Measurements from ENCODE around the gene KLRC3.
"Not testable (repeated sequence)": the region's sequence is repeated elsewhere in the genome, so short reads cannot be mapped to it uniquely, and the experiment has no call there.

KLRC3 gene

DNA sequence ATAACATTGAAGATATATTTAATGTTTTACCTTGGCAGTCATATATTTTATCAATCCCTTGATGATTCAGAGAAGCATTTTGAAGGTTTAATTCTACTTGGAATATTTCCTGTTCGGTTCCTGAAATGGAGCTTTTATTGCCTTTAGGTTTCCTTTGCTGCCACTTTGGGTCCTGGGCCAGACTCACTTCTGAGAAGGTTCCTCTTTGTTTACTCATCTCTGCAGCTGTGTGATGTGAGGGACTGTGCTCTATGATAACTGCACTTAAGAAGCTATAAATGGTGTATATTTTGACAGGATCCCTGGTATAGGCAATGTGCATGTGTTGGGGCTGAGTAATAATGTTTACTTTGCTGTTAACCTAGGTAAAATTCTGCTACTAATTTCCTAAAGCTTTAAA lies at the start of gene KLRC3:
TSS of gene KLRC3 (minus strand) at position 262 of the 400 bp plus-strand sequence. CDS start at position 217, 45 bp downstream.
- not testable (repeated sequence) for DNase-seq

DNA sequence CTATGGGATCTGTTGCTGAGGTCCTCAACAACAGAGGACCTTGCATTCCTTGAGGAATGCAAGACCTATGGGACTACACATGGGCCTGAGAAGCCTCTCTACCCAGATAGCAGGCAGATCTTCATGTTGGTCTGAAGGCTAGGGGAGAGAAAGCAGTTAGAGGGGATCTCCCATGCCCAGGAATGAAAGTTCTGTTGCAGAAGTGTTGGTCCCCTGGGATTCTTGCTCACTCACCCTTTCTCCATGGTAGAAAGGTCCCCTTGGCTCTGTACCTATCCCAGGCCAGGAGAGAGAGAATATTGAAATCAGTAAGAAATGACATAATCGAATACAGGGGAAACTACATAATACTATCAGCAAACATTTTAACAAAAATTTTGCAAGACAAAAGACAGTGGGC lies 49.3 kb upstream of the KLRC3 start:
- DNase-seq, result no peak

DNA sequence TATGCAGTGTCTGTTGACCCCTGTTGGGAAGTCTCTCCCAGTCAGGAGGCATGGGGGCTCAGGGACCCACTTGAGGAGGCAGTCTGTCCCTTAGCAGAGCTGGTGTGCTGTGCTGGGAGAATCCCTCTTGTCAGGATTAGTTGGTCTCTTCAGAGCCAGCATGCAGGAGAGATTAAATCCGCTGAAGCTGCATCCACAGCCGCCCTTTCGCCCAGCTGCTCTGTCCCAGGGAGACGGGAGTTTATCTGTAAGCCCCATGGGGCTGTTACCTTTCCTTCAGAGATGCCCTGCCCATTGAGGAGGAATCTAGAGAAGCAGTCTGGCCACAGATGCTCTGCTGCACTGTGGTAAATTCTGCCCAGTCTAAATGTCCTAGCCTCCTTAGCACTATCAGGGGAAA lies 45.9 kb upstream of the KLRC3 start:
- DNase-seq, result no peak

DNA sequence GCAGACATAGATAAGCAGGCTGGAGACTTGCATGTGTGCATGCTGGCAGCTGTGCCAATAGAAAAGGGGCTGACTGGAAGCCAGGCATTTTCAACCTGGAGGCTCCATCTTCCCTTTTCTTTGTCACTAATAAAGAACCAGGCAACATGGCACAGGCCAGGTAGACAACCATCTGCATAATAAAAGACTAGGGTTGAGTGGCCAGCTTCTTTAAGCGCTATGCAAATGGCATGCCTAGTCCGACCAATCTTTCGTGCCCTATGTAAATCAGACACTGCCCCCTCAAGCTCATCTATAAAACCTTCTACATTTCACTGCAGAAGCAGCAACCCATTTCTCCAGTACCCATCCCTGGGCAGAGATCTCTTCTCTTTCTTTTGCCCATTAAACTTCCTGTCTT lies 37.4 kb upstream of the KLRC3 start:
- DNase-seq, result no peak

DNA sequence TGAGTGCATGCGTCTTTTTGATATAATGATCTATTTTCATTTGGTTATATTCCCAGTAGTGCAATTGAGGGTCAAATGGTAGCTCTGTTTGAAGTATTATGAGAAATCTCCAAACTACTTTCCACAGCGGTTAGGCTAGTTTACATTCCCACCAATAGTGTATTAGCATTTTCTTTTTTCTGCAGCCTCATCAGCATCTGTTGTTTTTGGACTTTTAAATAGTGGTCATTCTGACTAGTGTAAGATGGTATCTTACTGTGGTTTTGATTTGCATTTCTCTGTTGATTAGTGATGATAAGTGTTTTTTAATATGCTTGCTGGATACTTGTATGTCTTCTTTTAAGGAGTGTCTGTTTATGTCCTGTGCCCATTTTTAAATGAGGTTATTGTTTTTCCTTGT lies 36.5 kb upstream of the KLRC3 start:
- no peak for DNase-seq

DNA sequence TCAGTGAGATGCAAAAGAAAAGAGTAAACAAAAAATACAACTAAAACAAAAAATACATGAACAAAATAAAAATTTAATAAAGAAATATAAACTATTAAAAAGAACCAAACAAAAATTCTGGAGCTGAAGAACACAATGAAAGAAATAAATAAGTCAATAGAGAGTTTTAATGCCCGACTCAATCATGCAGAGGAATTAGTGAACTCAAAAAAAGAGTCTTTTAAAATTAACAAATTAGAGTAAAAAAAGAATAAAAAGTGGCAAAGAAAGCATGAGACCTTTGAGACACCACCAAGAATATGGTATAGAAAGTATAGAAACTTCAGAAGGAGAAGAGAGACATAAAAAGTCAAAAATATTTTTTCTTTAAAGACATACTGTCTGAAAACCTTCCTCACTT lies 35.4 kb upstream of the KLRC3 start:
- no peak for DNase-seq

DNA sequence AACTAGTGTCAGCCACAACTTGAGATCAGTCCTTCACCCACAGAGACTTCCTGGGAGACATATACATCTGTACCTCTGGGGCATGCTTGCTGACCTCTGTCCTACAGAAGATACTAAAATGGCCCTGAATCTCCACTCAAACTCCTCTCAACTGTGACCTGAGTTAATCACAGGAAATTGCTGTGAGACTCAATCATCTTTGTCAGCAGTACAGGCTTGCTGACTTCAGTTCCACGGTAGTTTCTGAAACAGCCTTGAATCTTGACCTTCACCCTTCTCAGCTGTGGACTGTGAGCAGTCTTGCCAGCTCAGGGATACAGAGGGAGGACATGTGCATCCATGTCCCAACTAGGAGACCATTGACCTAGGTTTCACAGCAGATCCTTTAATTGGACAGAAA lies 34.1 kb upstream of the KLRC3 start:
- DNase-seq, result no peak

DNA sequence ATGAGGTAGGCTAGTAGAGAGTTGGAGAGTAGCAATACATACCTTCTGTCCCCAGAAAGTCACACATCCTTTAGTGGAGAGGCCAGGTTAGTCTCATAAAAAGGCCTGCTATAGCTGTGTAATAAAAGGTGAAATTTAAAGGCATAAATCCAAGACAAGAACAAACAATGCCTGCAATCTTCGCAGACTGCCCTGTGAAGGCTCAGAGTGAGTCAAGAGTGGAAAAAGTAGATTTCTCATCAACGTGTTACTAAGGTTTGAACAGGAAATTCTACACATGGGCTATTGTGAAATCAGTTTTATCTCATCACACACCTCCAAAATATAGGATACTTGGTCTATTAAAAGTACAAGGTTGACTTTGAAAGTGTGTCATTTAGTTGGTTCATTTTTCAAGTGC lies 32.8 kb upstream of the KLRC3 start, which contains the start of gene KLRC1:
TSS of gene KLRC1 (minus strand) at position 222 of the 400 bp plus-strand sequence. CDS start 2,221 bp downstream, outside the sequence.
- DNase-seq, result no peak

DNA sequence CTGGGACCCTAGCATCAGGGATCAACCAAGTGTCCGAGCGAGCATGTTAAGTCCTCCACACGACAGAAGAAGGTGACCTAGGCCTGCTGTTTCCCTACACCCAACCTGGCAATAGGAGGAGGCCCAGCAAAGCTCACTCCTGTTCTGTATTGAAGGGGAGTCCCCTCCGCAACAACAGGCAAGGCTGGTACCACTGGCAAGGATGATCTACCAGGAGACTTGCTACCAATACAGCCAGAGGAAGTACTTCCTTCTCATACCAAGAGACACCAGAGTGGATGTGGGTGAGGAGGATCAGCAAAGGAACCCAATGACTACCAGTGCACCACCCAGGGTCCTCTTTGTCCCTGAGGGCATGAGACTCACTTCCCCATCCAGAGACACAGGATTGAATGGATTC lies 27.8 kb upstream of the KLRC3 start:
- DNase-seq, result no peak

DNA sequence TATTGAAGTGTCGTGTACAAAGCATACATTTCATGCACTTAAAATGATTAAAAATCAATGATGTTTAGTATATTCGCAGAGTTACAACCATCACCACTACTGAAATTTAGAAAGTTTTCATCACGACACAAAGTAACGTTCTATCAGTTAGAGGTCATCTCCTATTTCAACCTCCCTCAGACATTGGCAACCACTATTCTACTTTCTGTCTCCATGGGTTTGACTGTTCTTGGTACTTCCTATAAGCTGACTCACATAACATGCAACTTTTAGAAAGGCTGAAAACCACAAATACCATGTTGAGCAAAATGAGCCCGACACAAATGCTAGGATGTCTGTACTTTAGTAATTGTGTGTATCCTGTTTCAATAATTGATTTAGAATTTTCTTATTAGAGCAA lies 25.7 kb upstream of the KLRC3 start:
- not testable (repeated sequence) for DNase-seq

DNA sequence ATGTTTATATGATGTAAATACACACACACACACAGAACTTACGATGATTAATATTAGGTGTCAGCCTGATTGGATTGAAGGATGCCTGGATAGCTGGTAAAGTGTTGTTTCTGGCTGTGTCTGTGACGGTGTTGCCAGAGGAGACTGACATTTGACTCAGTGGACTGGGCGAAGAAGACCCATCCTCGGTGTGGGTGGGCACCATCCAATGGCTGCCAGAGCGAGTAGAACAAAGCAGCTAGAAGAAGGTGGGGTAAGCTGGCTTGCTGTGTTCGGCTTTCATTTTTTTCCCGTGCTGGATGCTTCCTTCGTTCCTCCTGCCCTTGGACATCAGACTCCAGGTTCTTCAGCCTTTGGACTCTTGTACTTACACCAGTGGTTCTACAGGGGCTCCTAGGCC lies 20.7 kb upstream of the KLRC3 start:
- DNase-seq, result not testable (repeated sequence)

DNA sequence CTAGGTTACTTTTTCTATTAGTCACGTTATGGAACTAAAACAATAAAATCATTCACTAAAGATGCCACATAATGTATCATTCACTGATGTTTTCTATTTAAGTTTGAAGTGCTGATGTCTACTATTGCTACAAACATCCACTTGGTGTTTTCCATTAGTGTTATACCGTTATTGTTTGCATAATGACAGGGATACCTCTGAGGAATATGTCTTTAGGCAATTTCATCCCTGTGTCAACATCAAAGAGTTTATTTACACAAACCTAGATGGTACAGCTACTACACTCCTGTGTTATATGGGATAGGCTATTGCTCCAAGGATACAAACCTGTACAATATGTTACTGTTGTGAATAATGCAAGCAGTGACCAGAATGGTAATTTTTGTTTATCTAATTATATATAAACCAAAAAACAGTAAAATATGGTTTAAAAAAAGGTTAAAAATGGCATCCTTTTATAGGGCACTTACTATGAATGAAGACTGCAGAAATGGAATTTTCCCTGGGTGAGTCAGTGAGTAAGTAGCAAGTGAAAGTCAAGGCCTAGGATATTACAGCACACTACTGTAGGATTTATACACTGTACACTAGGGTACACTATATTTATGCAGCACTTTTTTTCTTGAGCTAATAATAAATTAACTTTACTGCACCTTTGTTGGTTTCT lies 19.3 kb upstream of the KLRC3 start:
- DNase-seq, result not testable (repeated sequence)

DNA sequence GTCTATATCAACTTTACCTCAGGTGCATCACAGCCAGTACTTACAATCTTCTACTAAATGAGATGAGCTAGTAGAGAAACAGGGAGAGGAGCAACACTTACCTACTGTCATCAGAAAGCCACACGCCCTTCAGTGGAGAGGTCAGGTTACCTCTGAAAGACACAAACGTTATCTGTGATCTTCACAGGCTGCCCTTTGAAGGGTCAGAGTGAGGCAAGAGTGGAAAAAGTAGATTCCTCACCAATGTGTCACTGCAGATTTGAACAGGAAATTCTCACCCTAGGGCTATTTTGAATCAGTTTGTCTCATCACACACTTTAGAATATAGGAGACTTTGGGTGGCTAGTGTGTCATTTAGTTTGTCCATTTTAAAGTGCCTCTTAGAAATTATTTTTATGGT lies 17.2 kb upstream of the KLRC3 start:
- not testable (repeated sequence) for DNase-seq

DNA sequence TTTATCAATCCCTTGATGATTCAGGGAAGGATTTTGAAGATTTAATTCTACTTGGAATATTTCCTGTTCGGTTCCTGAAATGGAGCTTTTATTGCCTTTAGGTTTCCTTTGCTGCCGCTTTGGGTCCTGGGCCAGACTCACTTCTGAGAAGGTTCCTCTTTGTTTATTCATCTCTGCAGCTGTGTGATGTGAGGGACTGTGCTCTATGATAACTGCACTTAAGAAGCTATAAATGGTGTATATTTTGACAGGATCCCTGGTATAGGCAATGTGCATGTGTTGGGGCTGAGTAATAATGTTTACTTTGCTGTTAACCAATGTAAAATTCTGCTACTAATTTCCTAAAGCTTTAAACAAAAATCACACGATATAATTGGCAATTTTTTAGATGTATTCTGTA lies 15.4 kb upstream of the KLRC3 start, which contains the start of gene KLRC2:
TSS of gene KLRC2 (minus strand) at position 195 of the 400 bp plus-strand sequence. CDS start at position 171, 24 bp downstream.
- not testable (repeated sequence) for DNase-seq

DNA sequence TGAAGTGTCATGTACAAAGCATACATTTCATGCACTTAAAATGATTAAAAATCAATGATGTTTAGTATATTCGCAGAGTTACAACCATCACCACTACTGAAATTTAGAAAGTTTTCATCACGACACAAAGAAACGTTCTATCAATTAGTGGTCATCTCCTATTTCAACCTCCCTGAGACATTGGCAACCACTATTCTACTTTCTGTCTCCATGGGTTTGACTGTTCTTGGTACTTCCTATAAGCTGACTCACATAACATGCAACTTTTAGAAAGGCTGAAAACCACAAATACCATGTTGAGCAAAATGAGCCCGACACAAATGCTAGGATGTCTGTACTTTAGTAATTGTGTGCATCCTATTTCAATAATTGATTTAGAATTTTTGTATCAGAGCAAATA lies 10.2 kb upstream of the KLRC3 start:
- DNase-seq, result not testable (repeated sequence)

DNA sequence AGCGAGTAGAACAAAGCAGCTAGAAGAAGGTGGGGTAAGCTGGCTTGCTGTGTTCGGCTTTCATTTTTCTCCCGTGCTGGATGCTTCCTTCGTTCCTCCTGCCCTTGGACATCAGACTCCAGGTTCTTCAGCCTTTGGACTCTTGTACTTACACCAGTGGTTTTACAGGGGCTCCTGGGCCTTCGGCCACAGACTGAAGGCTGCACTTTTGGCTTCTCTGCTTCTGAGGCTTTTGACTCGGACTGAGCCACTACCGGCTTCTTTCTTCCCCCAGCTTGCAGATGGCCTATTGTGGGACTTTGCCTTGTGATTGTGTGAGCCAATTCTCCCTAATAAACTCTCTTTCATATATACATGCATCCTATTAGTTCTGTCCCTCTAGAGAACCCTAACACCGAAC lies 5.5 kb upstream of the KLRC3 start:
- not testable (repeated sequence) for DNase-seq

DNA sequence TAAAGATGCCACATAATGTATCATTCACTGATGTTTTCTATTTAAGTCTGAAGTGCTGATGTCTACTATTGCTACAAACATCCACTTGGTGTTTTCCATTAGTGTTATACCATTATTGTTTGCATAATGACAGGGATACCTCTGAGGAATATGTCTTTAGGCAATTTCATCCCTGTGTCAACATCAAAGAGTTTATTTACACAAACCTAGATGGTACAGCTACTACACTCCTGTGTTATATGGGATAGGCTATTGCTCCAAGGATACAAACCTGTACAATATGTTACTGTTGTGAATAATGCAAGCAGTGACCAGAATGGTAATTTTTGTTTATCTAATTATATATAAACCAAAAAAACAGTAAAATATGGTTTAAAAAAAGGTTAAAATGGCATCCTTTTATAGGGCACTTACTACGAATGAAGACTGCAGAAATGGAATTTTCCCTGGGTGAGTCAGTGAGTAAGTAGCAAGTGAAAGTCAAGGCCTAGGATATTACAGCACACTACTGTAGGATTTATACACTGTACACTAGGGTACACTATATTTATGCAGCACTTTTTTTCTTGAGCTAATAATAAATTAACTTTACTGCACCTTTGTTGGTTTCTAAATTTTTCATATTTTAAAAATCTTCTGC lies 4.0 kb upstream of the KLRC3 start:
- DNase-seq, result not testable (repeated sequence)

DNA sequence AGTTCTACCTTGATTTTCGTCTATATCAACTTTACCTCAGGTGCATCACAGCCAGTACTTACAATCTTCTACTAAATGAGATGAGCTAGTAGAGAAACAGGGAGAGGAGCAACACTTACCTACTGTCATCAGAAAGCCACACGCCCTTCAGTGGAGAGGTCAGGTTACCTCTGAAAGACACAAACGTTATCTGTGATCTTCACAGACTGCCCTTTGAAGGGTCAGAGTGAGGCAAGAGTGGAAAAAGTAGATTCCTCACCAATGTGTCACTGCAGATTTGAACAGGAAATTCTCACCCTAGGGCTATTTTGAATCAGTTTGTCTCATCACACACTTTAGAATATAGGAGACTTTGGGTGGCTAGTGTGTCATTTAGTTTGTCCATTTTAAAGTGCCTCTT lies 1.8 kb upstream of the KLRC3 start:
- not testable (repeated sequence) for DNase-seq

DNA sequence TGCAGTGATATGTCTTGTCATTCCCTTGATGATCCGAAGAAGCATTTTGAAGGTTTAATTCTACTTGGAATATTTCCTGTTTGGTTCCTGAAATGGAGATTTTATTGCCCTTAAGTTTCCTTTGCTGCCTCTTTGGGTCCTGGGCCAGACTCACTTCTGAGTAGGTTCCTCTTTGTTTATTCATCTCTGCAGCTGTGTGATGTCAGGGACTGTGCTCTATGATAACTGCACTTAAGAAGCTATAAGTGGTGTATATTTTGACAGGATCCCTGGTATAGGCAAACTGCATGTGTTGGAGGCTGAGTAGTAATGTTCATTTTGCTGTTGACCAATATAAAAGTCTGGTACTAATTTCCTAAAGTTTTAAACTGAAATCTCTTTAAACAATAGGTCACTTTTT lies 11.0 kb downstream of the KLRC3 start, which contains the start of gene KLRC4:
TSS of gene KLRC4 (minus strand) at position 366 of the 400 bp plus-strand sequence. CDS start at position 184, 182 bp downstream.
- DNase-seq, result no peak

DNA sequence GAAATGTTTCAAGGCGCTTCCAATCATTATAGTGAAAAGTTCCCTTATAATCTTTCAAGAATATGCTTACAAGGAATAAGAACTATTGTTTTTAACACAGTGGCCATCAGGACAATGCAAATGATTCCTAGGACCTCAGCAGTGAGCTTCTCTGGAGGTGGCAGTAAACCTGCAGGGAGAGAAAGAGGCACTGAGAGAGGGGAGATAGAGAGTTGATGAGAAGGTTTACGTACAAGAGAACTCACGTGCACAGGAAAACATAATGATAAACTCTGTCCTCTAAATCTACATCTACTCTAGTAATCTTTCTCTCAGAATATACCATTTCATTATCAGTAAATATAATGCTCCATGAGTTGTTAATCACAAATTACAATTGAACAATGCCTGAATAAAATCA lies 11.6 kb downstream of the KLRC3 start:
- DNase-seq, result no peak

DNA sequence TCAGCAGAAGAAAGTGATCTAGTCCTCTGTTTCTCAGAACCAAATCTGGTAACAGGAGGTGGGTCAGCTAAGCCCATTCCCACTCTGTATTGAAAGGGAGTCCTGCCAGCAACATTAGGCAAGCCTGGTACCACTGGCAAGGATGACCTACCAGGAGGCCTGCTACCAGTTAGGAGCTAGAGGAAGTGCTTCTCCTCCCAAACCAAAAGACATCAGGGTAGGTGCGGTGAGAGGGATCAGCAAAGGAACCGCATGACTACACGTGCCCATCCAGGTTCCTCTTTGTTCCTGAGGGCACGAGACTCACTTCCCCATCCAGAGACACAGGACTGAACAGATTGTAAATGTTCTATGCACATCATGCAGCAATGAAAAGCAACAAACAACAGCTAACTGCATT lies 13.7 kb downstream of the KLRC3 start:
- DNase-seq, result no peak

DNA sequence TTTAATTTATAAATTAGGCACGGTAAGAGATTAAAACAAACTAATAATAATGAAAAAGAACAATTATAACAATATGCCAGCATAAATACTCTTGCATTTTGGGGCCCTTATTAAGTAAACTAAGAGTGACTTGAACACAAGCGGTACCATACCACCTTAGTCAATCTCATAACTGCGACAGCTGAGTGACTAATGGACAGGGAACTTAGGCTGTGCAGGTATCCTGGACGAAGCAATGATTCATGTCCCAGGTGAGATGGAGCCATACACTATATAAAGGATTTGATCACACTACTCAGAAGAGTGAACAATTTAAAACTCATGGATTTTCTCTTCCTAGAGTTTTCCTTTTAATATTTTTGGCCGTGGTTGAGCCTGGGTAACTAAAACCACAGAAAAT lies 15.1 kb downstream of the KLRC3 start:
- DNase-seq, result no peak

DNA sequence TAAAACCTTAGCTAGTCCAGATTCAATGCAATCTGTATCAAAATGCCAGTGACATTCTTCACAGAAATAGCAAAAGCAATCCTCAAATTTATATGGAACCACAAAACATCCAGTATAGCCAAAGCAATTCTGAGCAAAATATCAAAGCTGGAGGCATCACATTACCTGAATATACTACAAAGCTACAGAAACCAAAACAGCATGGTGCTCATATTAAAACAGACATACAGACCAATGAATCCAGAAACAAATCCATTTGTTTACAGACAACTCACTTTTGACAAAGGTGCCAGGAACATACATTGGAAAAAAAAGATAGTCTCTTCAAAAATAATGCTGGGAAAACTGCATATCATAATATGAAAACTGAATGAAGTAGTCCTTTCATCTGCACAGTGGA lies 15.6 kb downstream of the KLRC3 start:
- DNase-seq, result no peak

DNA sequence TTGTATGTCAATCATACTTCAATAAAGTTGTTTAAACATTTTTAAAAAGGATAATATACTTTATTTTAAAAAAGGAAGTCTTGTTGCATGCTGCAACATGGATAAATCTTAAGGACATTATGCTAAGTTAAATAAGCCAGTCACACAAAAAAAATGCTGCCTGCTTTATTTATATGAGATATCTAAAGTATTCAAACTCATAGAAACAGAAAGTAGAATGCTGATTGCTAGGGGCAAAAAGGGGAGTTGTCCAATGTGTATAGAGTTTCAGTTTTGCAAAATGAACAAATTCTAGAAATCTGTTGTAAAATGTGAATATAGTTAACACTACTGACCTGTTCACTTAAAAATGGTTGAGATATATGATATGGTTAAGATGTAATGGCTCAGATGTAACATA lies 19.6 kb downstream of the KLRC3 start:
- no peak for DNase-seq
